K562 (cell line): ENCODE data around the gene SCN4A. TPM values are rescaled to one million over a fixed set of nuclear protein-coding genes. Genes with fewer than 3 reads are reported as not detected.

ENCODE experiments used
- BRF1 ChIP-seq: IDR thresholded peaks from 3 replicates; pipeline ENCODE4 v1.6.1; 2011; ENCODE audit warnings: borderline replicate concordance, mild to moderate bottlenecking; ENCODE audit not compliant: insufficient read length; ENCODE audit errors: extremely low read depth
- CCAR2 ChIP-seq: fragments of 200-400 bp; formaldehyde crosslinking; IDR thresholded peaks from 2 replicates; pipeline ENCODE4 v1.6.1; 2017; ENCODE audit warnings: mild to moderate bottlenecking, low read depth, low read length
- DPF2 ChIP-seq: fragments of 450-650 bp; IDR thresholded peaks from 2 replicates; pipeline ENCODE4 v1.6.1; 2016
- ELF2 ChIP-seq: fragments of 250-450 bp; sonication (Bioruptor Pico); IDR thresholded peaks from 2 replicates; pipeline ENCODE4 v1.5.0; 2021; ENCODE audit warnings: mild to moderate bottlenecking
- FOXA3 ChIP-seq, 2 experiments: fragments of 450-650 bp in 1 of 2; sonication (generic) in 1 of 2; formaldehyde crosslinking; IDR thresholded peaks in 1 of 2; conservative IDR thresholded peaks in 1 of 2; 2 replicates each; pipeline versions ENCODE4 v1.4.0 to v1.8.0; 2020 to 2022; ENCODE audit warnings: mild to moderate bottlenecking in 2 of 2, missing genetic modification reagents in 1 of 2
- FUS ChIP-seq: fragments of 200-400 bp; formaldehyde crosslinking; optimal IDR thresholded peaks from 2 replicates; pipeline ENCODE3; 2017; ENCODE audit warnings: low read depth, low read length
- MAFG ChIP-seq: fragments of 450-650 bp; conservative IDR thresholded peaks from 2 replicates; pipeline ENCODE4 v1.6.1; 2016; ENCODE audit warnings: missing genetic modification characterization, missing compliant biosample characterization
- MAFK ChIP-seq: IDR thresholded peaks from 2 replicates; pipeline ENCODE4 v1.6.1; 2011; ENCODE audit warnings: low read length, improper control_type of control experiment
- NCOA2 ChIP-seq, 2 experiments: fragments of 450-650 bp; IDR thresholded peaks; 2 replicates each; pipeline ENCODE4 v1.6.1; 2018; ENCODE audit warnings: mild to moderate bottlenecking in 2 of 2, moderate library complexity in 1 of 2; ENCODE audit not compliant: partially characterized antibody in 2 of 2
- NFIC ChIP-seq: fragments of 450-650 bp; IDR thresholded peaks from 2 replicates; pipeline ENCODE4 v1.6.1; 2017; ENCODE audit warnings: mild to moderate bottlenecking, inconsistent platforms
- PML ChIP-seq: IDR thresholded peaks from 2 replicates; pipeline ENCODE4 v1.6.1; 2012; ENCODE audit warnings: low read length, inconsistent platforms
- PTTG1 ChIP-seq: fragments of 450-650 bp; IDR thresholded peaks from 2 replicates; pipeline ENCODE4 v1.6.1; 2016; ENCODE audit warnings: low read depth, mild to moderate bottlenecking, missing genetic modification characterization, missing compliant biosample characterization
- RFX7 ChIP-seq: fragments of 250-450 bp; sonication (Bioruptor Pico); IDR thresholded peaks from 2 replicates; pipeline ENCODE4 v1.5.1; 2021; ENCODE audit warnings: mild to moderate bottlenecking
- SAP30 ChIP-seq: fragments of 200-600 bp; sonication (generic); IDR thresholded peaks from 2 replicates; pipeline ENCODE4 v1.6.1; 2012; ENCODE audit warnings: borderline replicate concordance, low read depth, mild to moderate bottlenecking, moderate library complexity, low read length, control low read depth, inconsistent platforms; ENCODE audit not compliant: insufficient read depth, poor library complexity, severe bottlenecking
- TOE1 ChIP-seq, 2 experiments: fragments of 450-650 bp in 1 of 2; sonication (generic) in 1 of 2; formaldehyde crosslinking in 1 of 2; IDR thresholded peaks; 2 replicates each; pipeline versions ENCODE4 v1.7.1 to v1.8.0; 2016 to 2022; ENCODE audit warnings: borderline replicate concordance in 2 of 2, mild to moderate bottlenecking in 2 of 2, antibody characterized with exemption in 1 of 2, inconsistent platforms in 1 of 2, low read depth in 1 of 2, missing genetic modification reagents in 1 of 2, moderate library complexity in 1 of 2
- ZBED1 ChIP-seq: IDR thresholded peaks from 2 replicates; pipeline ENCODE4 v1.6.1; 2014
- ZNF316 ChIP-seq: fragments of 450-650 bp; IDR thresholded peaks from 2 replicates; pipeline ENCODE4 v1.6.1; 2016
- ZNF324 ChIP-seq: fragments of 250-450 bp; sonication (Bioruptor Pico); IDR thresholded peaks from 2 replicates; pipeline ENCODE4 v1.4.0; 2020; ENCODE audit warnings: mild to moderate bottlenecking
- ZNF444 ChIP-seq: fragments of 250-450 bp; sonication (Bioruptor Pico); IDR thresholded peaks from 2 replicates; pipeline ENCODE4 v1.4.0; 2020; ENCODE audit warnings: mild to moderate bottlenecking, moderate library complexity
- polyA plus RNA-seq, 8 experiments: library from polyadenylated mRNA; depleted of rRNA in 4 of 8; stranded (reverse) in 5 of 8; unstranded in 3 of 8; fragments of >200 nt; fragmentation: Nextera tagmentation in 2 of 8; fragmentation: Illumina TruSeq in 1 of 8; extraction: Ambion mirVana in 2 of 8; extraction: Trizol in 1 of 8; gene quantifications; 2 replicates each; pipeline versions ENCODE4 v1.2.1 to v1.2.3, GENCODE V29; 2011 to 2014; ENCODE audit warnings: inconsistent platforms in 1 of 8, missing spikeins in 1 of 8
- total RNA-seq, 7 experiments: library from RNA; depleted of rRNA in 6 of 7; stranded (reverse); fragments of >200 nt in 6 of 7; fragmentation: Illumina TruSeq in 2 of 7; extraction: Trizol in 2 of 7; gene quantifications; 2 replicates each; pipeline versions ENCODE4 v1.2.1 to v1.2.3, GENCODE V29; 2011 to 2021; ENCODE audit warnings: low replicate concordance in 1 of 7

Gene SCN4A
- total and polyA plus RNA-seq, 9 of the 15 experiments (the other 6 are each of a cell fraction or from before 2014, with no cell fraction given) = 0.29 to 2.6 (median 1.4) TPM

DNA sequence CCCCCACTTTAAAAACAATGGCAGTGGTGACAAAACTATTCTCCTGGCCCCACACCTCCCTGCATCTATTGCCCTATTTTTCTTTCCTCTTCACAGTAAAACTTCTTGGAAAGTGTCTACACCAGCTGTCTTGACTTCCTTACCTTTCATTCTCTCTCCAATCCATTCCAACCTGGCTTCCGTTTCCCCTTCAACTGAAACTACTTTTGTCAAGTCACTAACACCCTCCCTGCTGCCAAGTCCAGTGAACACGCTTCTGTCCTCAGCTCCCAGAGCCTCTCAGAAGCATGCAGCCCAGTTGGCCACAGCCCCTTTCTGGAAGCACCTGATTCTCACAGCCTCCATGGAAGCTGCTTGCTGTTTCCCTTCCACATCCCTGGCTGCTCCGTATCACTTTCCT lies 4.0 kb upstream of the SCN4A start (continued):
- TF ChIP-seq NCOA2 (IDR thresholded peaks at IDR 0.05; ENCODE audit: partially characterized antibody in 2 of 2) = no peak
- TF ChIP-seq DPF2 = peak; percentile 29; the same call in 1 of the 2 replicates
- no peak for TF ChIP-seq PML
- TF ChIP-seq FOXA3 (CRISPR knock-in tag; conservative IDR thresholded peaks at IDR 0.05 in 1 of 2, IDR thresholded peaks at IDR 0.05 in 1 of 2) = 0 out of 4 replicates have a peak, but pooled peaks of 1 of the 2 experiments have one; percentile 22
- no peak for TF ChIP-seq BRF1
- no peak for TF ChIP-seq ZNF444
- TF ChIP-seq PTTG1 (tag) = no peak
- TF ChIP-seq MAFK = peak; percentile 39; the same call in 1 of the 2 replicates
- TF ChIP-seq CCAR2 = no peak
- TF ChIP-seq ZNF324 (CRISPR knock-in tag) = no peak
- no peak for TF ChIP-seq ZBED1
- peak; percentile 65; the same call in 1 of the 2 replicates for TF ChIP-seq ZNF316
- no peak for TF ChIP-seq ELF2 (CRISPR knock-in tag)
- TF ChIP-seq FUS = no peak
- TF ChIP-seq NFIC = peak; percentile 67
- peak; percentile 70 for TF ChIP-seq MAFG (tag)
- no peak for TF ChIP-seq RFX7 (CRISPR knock-in tag)
- TF ChIP-seq SAP30 = no peak
- no peak for TF ChIP-seq TOE1 (IDR thresholded peaks at IDR 0.05; ENCODE audit: borderline replicate concordance)
- TF ChIP-seq TOE1 (CRISPR knock-in tag; IDR thresholded peaks at IDR 0.05; ENCODE audit: borderline replicate concordance, low read depth) = no peak
